Thyroid gland (tissue), 4 donors: ENCODE measurements around the gene BCKDHB. TPM values are rescaled to one million over a fixed set of nuclear protein-coding genes. Genes with fewer than 3 reads are reported as not detected.

ENCODE experiments used
- DNase-seq, 2 donors: peaks; one replicate each; pipeline ENCODE4 v3.0.0-alpha.2; 2019
- H3K27ac ChIP-seq, 3 donors: fragments of 200-600 bp; sonication (generic); 1 replicate in 2 of 3; 2 replicates in 1 of 3; pipeline ENCODE4 v1.5.1; 2016 to 2019; ENCODE audit warnings: mild to moderate bottlenecking in 1 of 3, moderate library complexity in 1 of 3
- H3K27me3 ChIP-seq: fragments of 200-600 bp; sonication (generic); one replicate; pipeline ENCODE4 v1.5.1; 2019
- H3K36me3 ChIP-seq, 2 donors: fragments of 200-600 bp; sonication (generic); one replicate each; pipeline ENCODE4 v1.5.1; 2016 to 2019
- H3K4me1 ChIP-seq, 2 donors: fragments of 200-600 bp; sonication (generic); one replicate each; pipeline ENCODE4 v1.5.1; 2017 to 2019
- H3K4me3 ChIP-seq, 3 donors: fragments of 200-600 bp; sonication (generic); replicated peaks in 1 of 3; 1 replicate in 2 of 3; 2 replicates in 1 of 3; pipeline ENCODE4 v1.5.1; 2016; ENCODE audit warnings: mild to moderate bottlenecking in 1 of 3
- H3K9me3 ChIP-seq: fragments of 200-600 bp; sonication (generic); one replicate; pipeline ENCODE4 v1.5.1; 2017
- CTCF ChIP-seq, 6 experiments: fragments of 200-600 bp in 3 of 6; fragments of 450-650 bp in 3 of 6; sonication (generic) in 3 of 6; IDR thresholded peaks; one replicate each; pipeline ENCODE4 v1.5.1; 2016 to 2019; ENCODE audit warnings: antibody characterized with exemption in 6 of 6, mild to moderate bottlenecking in 2 of 6, inconsistent platforms in 1 of 6, moderate library complexity in 1 of 6
- POLR2A ChIP-seq, 2 donors: fragments of 450-650 bp; IDR thresholded peaks; one replicate each; pipeline ENCODE4 v1.6.1; 2017; ENCODE audit warnings: antibody characterized with exemption in 2 of 2, mild to moderate bottlenecking in 2 of 2, moderate library complexity in 1 of 2
- WGBS, 2 donors: methylation state at CpG; one replicate each; pipeline ENCODE4 v1.1.5; 2017; 5-methylcytosine and 5-hydroxymethylcytosine counted together
- intact Hi-C: fragments of 100-400 bp; cut with DNase I; formaldehyde crosslinking; loops from one replicate; pipeline ENCODE4 v1.15.1; 2023
- total RNA-seq, 4 donors: library from RNA; depleted of rRNA; stranded (reverse); fragments of >200 nt; gene quantifications; one replicate each; pipeline ENCODE4 v1.2.3, GENCODE V29; 2016

The BCKDHB gene
- total RNA-seq, 4 donors from 2014 or later, result 16.7 to 36.9 (median 24.4) TPM

DNA sequence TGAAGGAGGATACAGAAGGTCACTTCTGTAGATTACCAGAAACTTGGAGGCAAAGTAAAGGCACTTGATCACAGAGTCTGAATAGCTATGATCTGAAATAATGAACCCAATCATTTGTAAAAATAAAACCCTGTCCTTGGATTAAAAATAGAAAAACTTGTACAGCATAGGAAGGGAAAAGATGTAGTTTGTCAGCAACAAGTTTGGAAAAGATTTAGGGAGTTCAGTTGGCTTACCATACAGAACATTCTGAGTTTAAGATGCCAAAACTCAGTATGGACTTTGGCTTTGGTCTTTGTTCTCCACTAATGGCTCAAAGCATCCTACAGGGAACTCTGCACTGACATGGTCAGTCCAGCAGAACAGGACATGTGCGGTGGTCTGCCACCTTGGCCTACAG is 240.6 kb downstream of the BCKDHB start:
- no peaks in the 10 kb centered on the region for H3K9me3 ChIP-seq
- WGBS, 2 donors, result 88 to 93% methylated on average over 1 of the region's 1 CpG
- no peak for DNase-seq
- no peak for TF ChIP-seq CTCF (IDR thresholded peaks at IDR 0.05)
- no peak for TF ChIP-seq POLR2A (IDR thresholded peaks at IDR 0.05)
- no peaks in the 10 kb centered on the region for H3K36me3 ChIP-seq
- no peaks in the 10 kb centered on the region for H3K4me1 ChIP-seq
- H3K27me3 ChIP-seq, result no peaks in the 10 kb centered on the region
- intact Hi-C loops, result no loop called here
- H3K4me3 ChIP-seq, result no peak overlapping the region
- no peak overlapping the region for H3K27ac ChIP-seq

DNA sequence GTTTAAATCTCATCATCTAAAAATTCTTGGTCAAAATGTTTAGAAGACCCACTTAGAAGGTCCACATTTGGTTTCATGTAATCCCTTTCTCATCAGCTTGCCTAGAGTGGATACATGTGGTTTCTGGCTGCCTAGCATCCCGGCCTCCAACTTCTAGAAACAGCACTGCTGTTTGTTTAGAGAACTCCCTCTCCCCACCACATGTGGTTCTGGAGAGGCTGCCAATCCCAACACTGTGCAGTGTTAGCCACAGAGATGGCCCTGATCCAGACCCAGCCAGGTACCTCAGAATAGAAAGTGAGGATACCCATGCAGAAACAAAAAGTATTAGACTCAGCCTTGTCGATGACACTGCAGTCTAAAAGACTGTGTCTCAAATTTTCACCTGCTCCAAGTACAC is 241.8 kb downstream of the BCKDHB start:
- no peaks in the 10 kb centered on the region for H3K27me3 ChIP-seq
- DNase-seq, result peak; percentile 47 to 64
- H3K4me1 ChIP-seq, result no peaks in the 10 kb centered on the region
- 54 to 55% methylated on average over 2 of the region's 2 CpGs for WGBS, 2 donors
- no peak overlapping the region for H3K27ac ChIP-seq
- no peak overlapping the region for H3K4me3 ChIP-seq
- no peaks in the 10 kb centered on the region for H3K9me3 ChIP-seq
- intact Hi-C loops, result no loop called here
- H3K36me3 ChIP-seq, result no peaks in the 10 kb centered on the region
- TF ChIP-seq CTCF (IDR thresholded peaks at IDR 0.05), result no peak
- TF ChIP-seq POLR2A (IDR thresholded peaks at IDR 0.05), result no peak

DNA sequence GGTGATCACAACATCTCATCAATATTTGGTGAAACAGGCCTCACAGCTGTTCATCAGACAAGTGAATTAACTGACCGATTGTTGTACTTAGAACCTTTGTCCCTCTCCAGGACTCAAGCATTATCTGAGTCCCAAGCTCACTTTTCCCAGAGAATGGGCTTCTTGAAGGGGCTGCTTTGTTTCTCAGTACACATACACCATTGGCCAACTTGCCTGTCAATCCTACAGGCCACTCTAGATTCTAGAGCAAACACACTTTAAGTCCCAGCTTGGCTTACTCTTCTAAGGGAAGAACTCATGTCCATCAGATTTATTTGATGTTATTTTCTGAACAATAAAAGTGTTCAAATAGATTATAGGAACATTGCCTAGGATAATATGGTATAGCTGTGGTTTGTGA is 249.5 kb downstream of the BCKDHB start:
- Histone ChIP-seq H3K27me3 (no peaks in the 10 kb centered on the region), H3K4me1 (no peaks in the 10 kb centered on the region), H3K9me3 (no peaks in the 10 kb centered on the region), H3K36me3 (no peaks in the 10 kb centered on the region), H3K27ac (no peak overlapping the region), H3K4me3 (no peak overlapping the region)
- WGBS, 2 donors, result 90 to 93% methylated on average over 1 of the region's 1 CpG
- no peak for DNase-seq
- TF ChIP-seq POLR2A (IDR thresholded peaks at IDR 0.05) (no peak), CTCF (IDR thresholded peaks at IDR 0.05) (no peak)
- intact Hi-C loops, result no loop called here

- no peaks in the 10 kb centered on the region for H3K4me1 ChIP-seq
- TF ChIP-seq POLR2A (IDR thresholded peaks at IDR 0.05) (no peak), CTCF (IDR thresholded peaks at IDR 0.05) (no peak)
- H3K9me3 ChIP-seq, result no peaks in the 10 kb centered on the region
- no peak overlapping the region for H3K4me3 ChIP-seq
- no peak overlapping the region for H3K27ac ChIP-seq
- H3K27me3 ChIP-seq, result no peaks in the 10 kb centered on the region
- 77 to 82% methylated on average over 2 of the region's 2 CpGs for WGBS, 2 donors
- no peak for DNase-seq
- intact Hi-C loops, result no loop called here
- H3K36me3 ChIP-seq, result no peaks in the 10 kb centered on the region
These were observed 250.1 kb downstream of the BCKDHB start for GRCh38 chr6:80356545-80356944.

DNA sequence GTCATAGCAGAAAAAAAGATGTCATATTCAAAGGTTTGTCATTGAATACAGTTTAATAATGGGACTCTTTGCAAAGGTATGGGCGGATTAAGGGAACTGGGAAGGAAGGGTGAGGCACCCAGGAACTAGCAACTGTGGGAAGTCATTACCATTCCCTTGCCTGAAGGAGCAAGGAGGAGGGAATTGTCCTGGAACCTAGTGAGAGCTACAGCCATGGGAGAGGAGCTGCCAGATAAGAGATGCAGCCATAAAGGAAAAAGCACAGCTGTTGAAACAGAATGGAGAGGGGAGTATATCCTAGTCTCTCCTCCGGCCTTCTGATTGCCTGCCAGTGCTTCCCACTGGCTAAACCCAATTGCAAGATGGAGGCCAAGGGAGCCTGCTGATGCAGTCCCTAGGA is 250.6 kb downstream of the BCKDHB start:
- H3K36me3 ChIP-seq, result no peaks in the 10 kb centered on the region
- H3K27me3 ChIP-seq, result no peaks in the 10 kb centered on the region
- H3K27ac ChIP-seq, result no peak overlapping the region
- no peak for DNase-seq
- H3K4me1 ChIP-seq, result no peaks in the 10 kb centered on the region
- WGBS, 2 donors, result 92% methylated on average over 2 of the region's 2 CpGs
- H3K4me3 ChIP-seq, result no peak overlapping the region
- intact Hi-C loops, result no loop called here
- H3K9me3 ChIP-seq, result no peaks in the 10 kb centered on the region
- TF ChIP-seq CTCF (IDR thresholded peaks at IDR 0.05), result no peak
- no peak for TF ChIP-seq POLR2A (IDR thresholded peaks at IDR 0.05)
